Measurements from ENCODE around the gene NME7. TPM values are rescaled to one million over a fixed set of nuclear protein-coding genes. Genes with fewer than 3 reads are reported as not detected.
"Not testable (repeated sequence)": the region's sequence is repeated elsewhere in the genome, so short reads cannot be mapped to it uniquely, and the experiment has no call there.

NME7 gene, protein sequence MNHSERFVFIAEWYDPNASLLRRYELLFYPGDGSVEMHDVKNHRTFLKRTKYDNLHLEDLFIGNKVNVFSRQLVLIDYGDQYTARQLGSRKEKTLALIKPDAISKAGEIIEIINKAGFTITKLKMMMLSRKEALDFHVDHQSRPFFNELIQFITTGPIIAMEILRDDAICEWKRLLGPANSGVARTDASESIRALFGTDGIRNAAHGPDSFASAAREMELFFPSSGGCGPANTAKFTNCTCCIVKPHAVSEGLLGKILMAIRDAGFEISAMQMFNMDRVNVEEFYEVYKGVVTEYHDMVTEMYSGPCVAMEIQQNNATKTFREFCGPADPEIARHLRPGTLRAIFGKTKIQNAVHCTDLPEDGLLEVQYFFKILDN
- total RNA-seq: 4.0 TPM

DNA sequence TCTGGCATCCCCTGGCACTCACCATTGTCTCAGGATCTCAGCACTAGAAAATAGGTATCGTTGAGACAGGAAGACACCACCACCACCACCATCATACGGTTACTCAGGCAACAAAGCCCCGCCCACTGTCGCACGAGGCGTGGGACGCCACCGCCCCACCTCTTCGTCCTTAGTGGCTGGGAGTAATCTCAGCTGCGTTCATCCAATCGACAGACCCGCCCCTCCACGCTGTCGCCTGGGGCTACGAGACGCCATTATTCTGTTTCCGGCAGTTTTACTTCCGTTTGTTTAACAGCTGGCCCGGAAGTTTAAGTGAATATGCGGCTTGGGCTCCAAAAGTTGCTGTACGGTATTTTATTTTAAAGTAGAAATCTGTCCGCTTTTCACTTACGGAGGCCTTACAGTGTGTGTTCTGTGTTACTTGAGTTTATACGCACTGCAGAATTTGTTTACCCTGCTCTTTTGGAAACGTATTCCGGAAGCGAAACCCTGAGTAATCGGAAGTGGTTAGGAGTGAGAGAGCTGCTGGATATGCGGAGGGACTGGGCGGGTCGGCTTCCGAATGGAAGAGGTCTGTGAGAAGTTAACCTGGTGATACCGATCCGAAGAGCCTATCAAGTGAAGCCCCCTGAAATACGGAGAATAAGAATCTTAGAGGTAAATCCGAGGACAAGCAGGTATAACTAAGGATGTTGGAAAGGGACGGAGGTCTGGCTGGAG, at the start of gene NME7, which contains the start of gene BLZF1:
Gene NME7 (minus strand): TSS at position 112 of the 720 bp plus-strand sequence. CDS start 87 bp downstream, at position 25.
Gene BLZF1 (plus strand): TSS at position 510 of the 720 bp plus-strand sequence. CDS start 1,328 bp downstream, outside the sequence.
- H3K27me3 ChIP-seq (ENCODE audit: insufficient read depth, low read length): no peaks in the 10 kb centered on the region

GRCh38 chr1:169414952-169415351, 47.4 kb upstream of the NME7 start:
- Histone ChIP-seq H3K4me1 (ENCODE audit: insufficient read depth, low read length) (no peaks in the 10 kb centered on the region), H3K9me3 (ENCODE audit: low read depth, low read length) (no peaks in the 10 kb centered on the region), H3K4me3 (ENCODE audit: low read length) (no peak overlapping the region), H3K27me3 (ENCODE audit: insufficient read depth, low read length) (no peaks in the 10 kb centered on the region)

More for the DNA sequence above, at the start of gene NME7, which contains the start of gene BLZF1:
- H3K4me3 ChIP-seq (ENCODE audit: low read length): peak within 1 kb of the TSS; percentile 75
- peaks cover 7% of the 10 kb centered on the region for H3K4me1 ChIP-seq (ENCODE audit: insufficient read depth, low read length)
- no peaks in the 10 kb centered on the region for H3K9me3 ChIP-seq (ENCODE audit: low read depth, low read length)

GRCh38 chr1:169408340-169408739, 40.7 kb upstream of the NME7 start:
- not testable (repeated sequence) for H3K4me1 ChIP-seq (ENCODE audit: insufficient read depth, low read length); H3K9me3 ChIP-seq (ENCODE audit: low read depth, low read length); H3K4me3 ChIP-seq (ENCODE audit: low read length); H3K27me3 ChIP-seq (ENCODE audit: insufficient read depth, low read length)

DNA sequence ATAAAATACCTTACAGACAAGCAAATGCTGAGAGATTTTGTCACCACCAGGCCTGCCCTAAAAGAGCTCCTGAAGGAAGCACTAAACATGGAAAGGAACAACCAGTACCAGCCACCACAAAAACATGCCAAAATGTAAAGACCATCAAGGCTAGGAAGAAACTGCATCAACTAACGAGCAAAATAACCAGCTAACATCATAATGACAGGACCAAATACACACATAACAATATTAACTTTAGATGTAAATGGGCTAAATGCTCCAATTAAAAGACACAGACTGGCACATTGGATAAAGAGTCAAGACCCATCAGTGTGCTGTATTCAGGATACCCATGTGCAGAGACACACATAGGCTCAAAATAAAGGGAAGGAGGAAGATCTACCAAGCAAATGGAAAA, 35.0 kb upstream of the NME7 start:
- H3K4me3 ChIP-seq (ENCODE audit: low read length); H3K4me1 ChIP-seq (ENCODE audit: insufficient read depth, low read length); H3K27me3 ChIP-seq (ENCODE audit: insufficient read depth, low read length); H3K9me3 ChIP-seq (ENCODE audit: low read depth, low read length): not testable (repeated sequence)

DNA sequence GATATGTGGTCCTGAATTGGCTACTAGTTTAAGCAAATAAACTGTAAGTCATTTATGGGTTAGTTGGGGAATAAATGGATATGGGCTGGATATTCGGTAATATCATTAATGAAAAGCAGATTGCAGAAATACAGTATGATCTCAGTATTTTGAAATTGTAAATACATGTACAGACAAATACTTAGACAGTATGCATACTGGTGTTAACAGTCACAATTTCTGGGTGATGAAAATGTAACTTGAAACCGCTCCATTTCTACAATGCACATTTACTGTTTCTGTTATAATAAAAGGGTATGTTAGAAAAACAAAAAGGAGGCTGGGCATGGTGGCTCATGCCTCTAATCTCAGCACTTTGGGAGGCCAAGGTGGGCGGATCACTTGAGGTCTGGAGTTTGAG, 28.4 kb upstream of the NME7 start:
- no peak overlapping the region for H3K4me3 ChIP-seq (ENCODE audit: low read length)
- no peaks in the 10 kb centered on the region for H3K4me1 ChIP-seq (ENCODE audit: insufficient read depth, low read length)
- H3K9me3 ChIP-seq (ENCODE audit: low read depth, low read length): no peaks in the 10 kb centered on the region
- no peaks in the 10 kb centered on the region for H3K27me3 ChIP-seq (ENCODE audit: insufficient read depth, low read length)

GRCh38 chr1:169392406-169392805, 24.8 kb upstream of the NME7 start:
- Histone ChIP-seq H3K4me3 (ENCODE audit: low read length) (no peak overlapping the region), H3K9me3 (ENCODE audit: low read depth, low read length) (no peaks in the 10 kb centered on the region)

GRCh38 chr1:169390303-169390702, 22.7 kb upstream of the NME7 start:
- Histone ChIP-seq H3K4me1 (ENCODE audit: insufficient read depth, low read length) (no peaks in the 10 kb centered on the region), H3K27me3 (ENCODE audit: insufficient read depth, low read length) (no peaks in the 10 kb centered on the region), H3K9me3 (ENCODE audit: low read depth, low read length) (no peaks in the 10 kb centered on the region), H3K4me3 (ENCODE audit: low read length) (no peak overlapping the region)

More at GRCh38 chr1:169392406-169392805, 24.8 kb upstream of the NME7 start:
- Histone ChIP-seq H3K27me3 (ENCODE audit: insufficient read depth, low read length) (no peaks in the 10 kb centered on the region), H3K4me1 (ENCODE audit: insufficient read depth, low read length) (no peaks in the 10 kb centered on the region)

- Histone ChIP-seq H3K27me3 (ENCODE audit: insufficient read depth, low read length) (no peaks in the 10 kb centered on the region), H3K4me3 (ENCODE audit: low read length) (no peak overlapping the region), H3K4me1 (ENCODE audit: insufficient read depth, low read length) (no peaks in the 10 kb centered on the region), H3K9me3 (ENCODE audit: low read depth, low read length) (no peaks in the 10 kb centered on the region)
Measured at GRCh38 chr1:169387399-169387798, 19.8 kb upstream of the NME7 start.

- Histone ChIP-seq H3K9me3 (ENCODE audit: low read depth, low read length) (no peaks in the 10 kb centered on the region), H3K4me1 (ENCODE audit: insufficient read depth, low read length) (no peaks in the 10 kb centered on the region), H3K4me3 (ENCODE audit: low read length) (no peak overlapping the region), H3K27me3 (ENCODE audit: insufficient read depth, low read length) (no peaks in the 10 kb centered on the region)
Measured at GRCh38 chr1:169383449-169383848, 15.9 kb upstream of the NME7 start.

DNA sequence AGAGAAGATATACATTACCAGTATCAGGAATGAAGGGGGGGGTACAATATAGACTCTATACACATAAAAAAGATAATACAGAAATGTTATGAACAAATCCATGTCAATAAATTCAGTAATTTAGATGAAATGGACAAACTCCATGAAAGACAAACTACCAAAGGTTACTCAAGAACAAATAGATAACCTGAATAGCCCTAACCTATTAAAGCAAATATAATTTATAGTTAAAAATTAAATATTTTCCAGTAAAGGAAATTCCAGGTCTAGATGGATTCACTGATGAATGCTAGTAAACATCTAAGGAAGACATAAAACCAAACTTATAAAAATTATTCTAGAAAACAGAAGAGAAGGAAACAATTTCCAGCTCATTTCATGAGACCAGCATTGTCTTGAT, 13.6 kb upstream of the NME7 start:
- no peaks in the 10 kb centered on the region for H3K4me1 ChIP-seq (ENCODE audit: insufficient read depth, low read length)
- no peaks in the 10 kb centered on the region for H3K27me3 ChIP-seq (ENCODE audit: insufficient read depth, low read length)
- no peak overlapping the region for H3K4me3 ChIP-seq (ENCODE audit: low read length)
- H3K9me3 ChIP-seq (ENCODE audit: low read depth, low read length): no peaks in the 10 kb centered on the region

DNA sequence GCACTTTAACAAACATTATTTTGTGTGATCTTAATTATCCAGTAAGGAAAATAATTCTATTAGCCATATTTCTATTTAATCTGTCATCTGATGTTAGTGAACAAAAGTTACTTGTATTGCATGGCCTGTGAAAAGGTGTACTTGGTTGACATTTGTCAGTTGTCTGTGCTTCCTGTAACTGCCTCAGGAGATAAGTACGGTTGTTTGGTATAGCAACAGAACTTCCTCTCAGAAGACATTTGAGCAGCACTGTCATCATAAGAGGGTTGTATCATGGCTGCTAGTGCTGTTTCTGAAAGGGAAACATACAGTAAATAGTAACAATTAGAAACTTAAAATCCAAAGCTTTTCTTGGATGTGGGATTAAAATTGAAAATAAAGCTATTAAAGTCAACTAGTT, 3.8 kb upstream of the NME7 start:
- H3K4me3 ChIP-seq (ENCODE audit: low read length): no peak overlapping the region
- H3K27me3 ChIP-seq (ENCODE audit: insufficient read depth, low read length): no peaks in the 10 kb centered on the region
- peaks cover 7% of the 10 kb centered on the region for H3K4me1 ChIP-seq (ENCODE audit: insufficient read depth, low read length)
- H3K9me3 ChIP-seq (ENCODE audit: low read depth, low read length): no peaks in the 10 kb centered on the region

- Histone ChIP-seq H3K4me3 (ENCODE audit: low read length) (peak overlapping the region; percentile 75), H3K27me3 (ENCODE audit: insufficient read depth, low read length) (no peaks in the 10 kb centered on the region), H3K9me3 (ENCODE audit: low read depth, low read length) (no peaks in the 10 kb centered on the region), H3K4me1 (ENCODE audit: insufficient read depth, low read length) (peaks cover 7% of the 10 kb centered on the region)
Measured at GRCh38 chr1:169368406-169368769, 791 bp upstream of the NME7 start.

- peaks cover 7% of the 10 kb centered on the region for H3K4me1 ChIP-seq (ENCODE audit: insufficient read depth, low read length)
- peak overlapping the region; percentile 75 for H3K4me3 ChIP-seq (ENCODE audit: low read length)
- H3K9me3 ChIP-seq (ENCODE audit: low read depth, low read length): no peaks in the 10 kb centered on the region
- no peaks in the 10 kb centered on the region for H3K27me3 ChIP-seq (ENCODE audit: insufficient read depth, low read length)
Measured at GRCh38 chr1:169367096-169367685, 406 bp downstream of the NME7 start.

DNA sequence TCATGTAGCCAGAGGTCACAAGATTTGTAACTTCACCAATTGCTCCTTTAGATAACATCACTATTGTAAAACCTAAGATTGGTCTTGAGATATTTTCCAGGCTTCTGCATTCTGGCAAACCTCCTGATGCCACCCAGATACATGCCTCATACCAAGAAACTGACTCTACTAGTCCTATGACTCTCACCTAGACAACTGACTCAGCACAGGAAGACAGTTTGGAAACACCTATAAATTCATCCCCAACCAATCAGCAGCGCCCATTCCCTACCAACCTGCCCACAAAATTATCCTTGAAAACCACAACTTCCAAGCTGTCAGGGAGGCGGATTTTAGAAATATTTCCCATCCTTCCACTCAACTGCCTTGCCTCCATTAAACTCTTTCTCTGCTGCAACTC, 2.6 kb downstream of the NME7 start:
- Histone ChIP-seq H3K4me1 (ENCODE audit: insufficient read depth, low read length) (peaks cover 7% of the 10 kb centered on the region), H3K27me3 (ENCODE audit: insufficient read depth, low read length) (no peaks in the 10 kb centered on the region), H3K4me3 (ENCODE audit: low read length) (no peak overlapping the region), H3K9me3 (ENCODE audit: low read depth, low read length) (no peaks in the 10 kb centered on the region)

DNA sequence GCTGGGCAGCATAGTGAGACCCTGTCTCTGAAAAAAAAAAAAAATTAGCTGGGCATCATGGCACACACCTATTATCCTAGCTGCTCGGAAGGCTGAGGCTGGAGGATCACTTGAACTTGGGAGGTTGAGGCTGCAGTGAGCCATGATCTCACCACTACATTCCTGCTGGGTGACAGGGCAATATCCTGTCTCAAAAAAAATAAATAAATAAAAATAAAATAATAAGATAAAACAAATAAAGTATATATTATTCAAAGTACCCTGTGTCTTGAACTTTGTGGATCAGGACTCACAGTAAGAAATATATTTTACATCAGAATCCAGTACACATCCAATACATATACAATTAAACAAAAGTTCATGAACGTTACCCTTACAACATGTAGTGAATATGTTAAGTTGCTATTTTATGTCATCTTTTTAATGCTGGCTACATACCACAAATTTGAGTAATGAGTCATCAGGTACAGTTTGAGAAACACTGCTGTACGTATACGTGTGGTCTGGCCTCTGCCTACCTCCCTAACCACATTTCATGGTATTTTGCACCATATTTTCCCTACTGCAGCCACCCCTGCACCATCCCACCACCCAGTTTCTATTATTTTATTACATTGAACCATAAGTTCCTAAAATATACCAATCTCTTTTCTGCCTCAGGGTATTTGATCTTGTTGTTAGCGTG, 4.4 kb downstream of the NME7 start:
- no peaks in the 10 kb centered on the region for H3K9me3 ChIP-seq (ENCODE audit: low read depth, low read length)
- no peak overlapping the region for H3K4me3 ChIP-seq (ENCODE audit: low read length)
- H3K27me3 ChIP-seq (ENCODE audit: insufficient read depth, low read length): no peaks in the 10 kb centered on the region
- H3K4me1 ChIP-seq (ENCODE audit: insufficient read depth, low read length): peaks cover 7% of the 10 kb centered on the region
